Measurements from ENCODE around the gene TREM1.
"Not testable (repeated sequence)": the region's sequence is repeated elsewhere in the genome, so short reads cannot be mapped to it uniquely, and the experiment has no call there.

TREM1 gene

GRCh38 chr6:41297248-41297647, 10.8 kb upstream of the TREM1 start:
- not testable (repeated sequence) for DNase-seq (ENCODE audit: low read depth in 2 of 2)

- no peak for DNase-seq (ENCODE audit: low read depth in 2 of 2)
Measured at GRCh38 chr6:41294214-41294872, 7.9 kb upstream of the TREM1 start.

DNA sequence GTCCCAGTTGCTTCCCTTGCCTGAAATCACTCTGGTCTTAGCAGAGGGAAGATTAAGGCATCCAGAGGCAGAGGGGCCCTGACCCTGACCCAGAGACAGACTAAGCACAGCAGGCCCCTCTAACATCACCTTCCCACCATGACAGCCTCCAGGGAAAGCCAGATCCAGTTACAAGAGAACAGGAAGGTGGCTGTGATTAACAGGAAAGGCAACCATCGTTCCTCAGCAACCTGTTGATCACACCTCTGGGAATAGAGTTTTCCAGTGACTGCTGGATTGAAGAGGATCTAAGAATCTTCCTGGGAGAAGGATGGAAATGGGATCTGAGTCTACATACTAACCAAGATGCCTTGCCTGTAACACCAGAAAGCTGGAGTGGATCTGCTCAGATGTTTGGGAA, 5.2 kb upstream of the TREM1 start:
- DNase-seq (ENCODE audit: low read depth in 2 of 2) = no peak

GRCh38 chr6:41289815-41290214, 3.3 kb upstream of the TREM1 start:
- DNase-seq (ENCODE audit: low read depth in 2 of 2) = no peak

DNA sequence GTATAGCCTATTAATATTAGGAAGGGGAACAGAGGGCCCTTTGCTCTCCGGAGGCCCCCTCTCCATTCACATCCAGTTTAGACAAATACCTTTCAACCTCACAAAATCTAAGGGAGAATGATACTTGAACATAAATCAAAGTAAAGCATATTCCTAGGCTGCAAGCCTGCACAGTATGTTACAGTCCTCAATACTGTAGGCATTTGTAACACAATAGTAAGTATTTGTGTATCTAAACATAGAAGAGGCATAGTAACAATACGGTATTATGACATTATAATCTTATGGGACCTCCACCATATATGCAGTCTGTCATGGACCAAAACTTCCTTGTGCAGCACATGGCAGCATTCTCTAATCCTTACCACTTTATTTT, 2.3 kb upstream of the TREM1 start:
- no peak for DNase-seq (ENCODE audit: low read depth in 2 of 2)

DNA sequence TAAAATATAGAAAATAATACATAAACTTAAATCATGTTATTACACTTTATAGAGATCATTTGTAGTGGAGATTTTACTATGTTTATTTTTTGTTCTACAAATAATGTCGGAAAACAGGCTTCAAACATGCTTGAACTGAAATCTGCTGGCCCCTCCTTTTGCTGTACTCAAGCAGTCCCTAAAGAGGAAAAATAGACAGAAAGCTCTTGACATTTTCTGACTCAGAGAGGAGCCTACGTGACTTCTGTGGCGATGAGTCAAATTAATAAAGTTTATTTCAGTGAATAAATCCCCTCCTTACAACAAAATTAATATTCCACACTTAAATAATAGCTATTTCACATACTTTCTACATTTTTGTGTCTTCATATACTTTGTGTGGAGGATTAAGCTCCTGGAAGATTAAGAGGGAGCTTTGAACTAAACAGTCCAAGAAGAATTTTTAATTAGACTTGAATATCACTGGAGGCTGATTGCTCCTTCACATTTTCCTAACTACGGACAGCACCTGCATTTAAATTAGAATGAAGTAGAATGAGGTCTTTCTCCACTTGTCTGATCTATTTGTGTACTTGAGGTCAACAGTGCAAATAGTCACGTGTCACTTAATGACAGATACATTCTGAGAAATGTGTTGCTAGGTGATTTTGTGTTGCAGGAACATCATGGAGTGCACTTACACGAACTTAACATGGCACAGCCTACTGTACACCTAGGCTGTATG, 1.7 kb upstream of the TREM1 start:
- no peak for DNase-seq (ENCODE audit: low read depth in 2 of 2)

GRCh38 chr6:41284726-41285125, 1.8 kb downstream of the TREM1 start:
- DNase-seq (ENCODE audit: low read depth in 2 of 2) = no peak

- DNase-seq (ENCODE audit: low read depth in 2 of 2) = no peak
Measured at GRCh38 chr6:41283600-41283999, 2.9 kb downstream of the TREM1 start.

DNA sequence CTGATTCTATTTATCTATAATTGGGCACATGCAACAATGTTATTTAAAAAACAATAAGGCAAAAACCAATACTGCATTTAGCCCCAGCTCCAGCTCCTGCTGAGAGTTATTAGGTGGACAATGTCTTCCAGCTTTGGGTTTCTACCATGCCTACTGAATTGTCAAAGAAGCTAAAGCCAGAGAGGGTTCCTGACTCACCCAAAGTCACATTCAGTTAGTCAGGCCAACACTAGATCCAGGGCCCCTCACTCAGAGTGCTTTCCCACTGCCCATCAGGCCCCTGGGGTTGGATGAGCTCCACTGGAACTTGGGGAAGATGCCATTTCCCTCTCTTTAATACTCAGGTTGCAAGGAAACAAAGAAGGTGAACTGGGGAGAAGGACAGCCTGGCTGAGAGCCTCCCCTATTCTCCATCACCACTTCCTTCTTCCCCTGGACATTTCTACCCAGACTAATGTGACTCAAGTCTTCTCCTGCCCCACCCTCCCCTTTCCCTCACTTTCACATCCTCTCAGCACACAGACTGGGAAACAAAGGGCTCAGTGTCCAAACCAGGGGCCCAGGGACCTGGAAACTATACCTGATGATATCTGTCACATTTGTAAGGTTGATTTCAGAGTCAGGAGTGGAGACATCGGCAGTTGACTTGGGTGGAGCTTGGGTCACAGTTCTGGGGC, 6.0 kb downstream of the TREM1 start:
- DNase-seq (ENCODE audit: low read depth in 2 of 2) = no peak

DNA sequence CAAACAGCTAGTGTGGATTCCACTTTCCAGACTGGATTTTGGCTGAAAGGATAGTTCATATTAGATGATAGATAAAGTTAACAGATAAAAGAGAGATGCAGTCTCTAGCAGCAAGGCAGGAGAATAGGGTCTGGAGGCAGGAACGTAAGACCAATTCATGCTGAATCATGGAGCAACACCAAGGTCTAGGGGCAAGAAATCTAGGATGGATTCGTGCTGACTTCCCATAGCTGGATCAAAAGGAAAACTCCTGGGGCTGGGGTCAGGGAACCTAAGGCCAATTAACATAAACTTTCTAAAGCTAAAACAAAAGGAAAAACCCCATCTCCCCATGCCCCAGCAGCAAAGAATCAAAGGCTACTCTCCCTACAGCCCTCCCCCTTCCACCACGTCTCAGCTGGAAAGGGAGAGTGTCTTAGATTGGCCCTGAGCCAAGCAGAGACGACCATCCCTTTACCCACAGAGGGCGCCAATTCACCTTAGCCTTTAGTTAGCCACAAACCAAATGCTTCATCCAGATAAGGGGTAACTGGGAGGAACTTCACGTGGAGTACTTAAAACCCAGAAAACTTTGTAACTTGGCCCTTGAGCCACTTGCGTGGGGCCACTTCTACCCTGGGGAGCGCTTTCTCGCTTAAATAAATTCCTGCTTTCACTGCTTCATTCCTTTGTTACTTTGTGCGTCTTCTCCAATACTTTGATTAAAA, 7.6 kb downstream of the TREM1 start:
- peak; percentile 44 to 49 for DNase-seq (ENCODE audit: low read depth in 2 of 2)

GRCh38 chr6:41277605-41278004, 8.9 kb downstream of the TREM1 start:
- no peak for DNase-seq (ENCODE audit: low read depth in 2 of 2)

- DNase-seq (ENCODE audit: low read depth in 2 of 2) = no peak
Measured at GRCh38 chr6:41275489-41275888, 11.0 kb downstream of the TREM1 start.

- DNase-seq (ENCODE audit: low read depth in 2 of 2) = no peak
Measured at GRCh38 chr6:41274256-41274655, 12.2 kb downstream of the TREM1 start.

DNA sequence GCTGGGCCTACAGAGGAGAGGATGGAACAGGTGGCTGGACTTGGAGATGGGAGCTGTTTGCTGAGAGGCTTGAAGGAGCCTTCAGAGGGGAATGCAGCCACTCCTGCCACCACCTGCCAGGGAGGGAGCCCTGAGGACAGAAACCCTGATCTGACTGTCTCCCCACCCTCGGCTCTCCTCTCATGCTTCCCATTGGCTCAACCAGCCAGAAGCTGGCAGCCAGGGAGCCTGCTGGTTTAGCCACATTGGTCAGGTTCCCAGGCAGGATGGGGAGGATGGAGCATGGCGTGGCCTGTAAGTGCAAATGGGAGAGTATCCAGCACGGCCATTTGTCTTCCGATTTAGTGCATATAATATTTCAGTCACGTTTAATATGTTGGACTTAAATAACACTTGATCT, 12.8 kb downstream of the TREM1 start:
- DNase-seq (ENCODE audit: low read depth in 2 of 2) = no peak

- DNase-seq (ENCODE audit: low read depth in 2 of 2) = no peak
Measured at GRCh38 chr6:41272591-41273240, 13.8 kb downstream of the TREM1 start.

- DNase-seq (ENCODE audit: low read depth in 2 of 2) = no peak
Measured at GRCh38 chr6:41271901-41272395, 14.5 kb downstream of the TREM1 start.

DNA sequence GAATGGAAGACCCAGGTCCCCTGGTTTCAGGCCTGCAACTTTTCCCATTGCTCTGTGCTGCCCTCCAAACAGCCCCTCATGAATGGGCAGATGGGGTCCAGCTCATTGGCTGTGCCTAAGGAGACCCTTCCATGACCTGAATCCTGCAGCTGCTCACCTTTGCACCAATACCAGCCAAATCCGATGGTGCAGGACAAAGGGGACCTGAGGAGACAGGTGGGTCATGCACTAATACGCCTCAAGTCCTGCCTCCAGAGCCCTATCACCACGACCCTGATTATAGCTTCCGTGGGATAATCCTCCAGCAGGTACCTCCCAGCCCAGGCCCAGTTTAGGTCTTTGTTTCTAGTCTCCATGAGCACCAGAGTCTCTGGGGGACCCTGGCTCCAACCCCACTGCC, 16.8 kb downstream of the TREM1 start:
- no peak for DNase-seq (ENCODE audit: low read depth in 2 of 2)

- DNase-seq (ENCODE audit: low read depth in 2 of 2) = no peak
Measured at GRCh38 chr6:41269166-41269565, 17.3 kb downstream of the TREM1 start.

DNA sequence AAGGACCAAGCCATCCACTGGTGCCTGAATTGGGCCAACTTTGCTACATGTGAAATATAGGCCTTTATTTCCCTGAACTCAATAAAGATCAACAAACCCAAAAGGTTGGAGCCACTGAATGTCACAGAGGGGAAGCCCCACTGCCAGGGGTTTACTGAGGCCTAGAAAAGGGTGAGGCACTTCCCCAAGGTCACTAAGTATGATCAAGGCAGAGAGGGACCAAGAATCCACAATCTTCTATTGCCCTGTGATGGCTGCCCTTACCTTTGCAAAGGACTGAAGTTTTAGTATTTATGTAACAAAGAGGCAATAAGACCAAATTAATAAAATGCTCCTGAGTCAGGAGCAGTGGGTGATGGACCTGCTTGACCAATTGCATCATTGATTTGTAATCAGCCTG, 18.0 kb downstream of the TREM1 start:
- DNase-seq (ENCODE audit: low read depth in 2 of 2) = no peak

GRCh38 chr6:41266541-41266940, 19.9 kb downstream of the TREM1 start:
- no peak for DNase-seq (ENCODE audit: low read depth in 2 of 2)

DNA sequence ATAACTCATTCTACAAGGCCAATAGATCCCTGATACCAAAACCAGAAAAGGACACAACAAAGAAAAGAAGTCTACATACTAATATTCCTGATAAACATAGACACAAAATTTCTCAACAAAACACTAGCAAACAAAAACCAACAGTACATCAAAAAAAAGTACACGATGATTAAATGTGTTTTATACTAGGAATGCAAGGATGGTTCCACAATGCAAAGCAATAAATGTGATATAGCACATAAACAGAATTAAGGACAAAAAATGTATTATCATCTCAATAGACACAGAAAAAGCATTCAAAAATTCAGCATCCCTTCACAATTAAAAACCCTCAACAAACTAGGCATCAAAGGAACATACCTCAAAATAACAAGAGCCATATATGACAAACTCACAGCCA, 23.2 kb downstream of the TREM1 start:
- no peak for DNase-seq (ENCODE audit: low read depth in 2 of 2)

DNA sequence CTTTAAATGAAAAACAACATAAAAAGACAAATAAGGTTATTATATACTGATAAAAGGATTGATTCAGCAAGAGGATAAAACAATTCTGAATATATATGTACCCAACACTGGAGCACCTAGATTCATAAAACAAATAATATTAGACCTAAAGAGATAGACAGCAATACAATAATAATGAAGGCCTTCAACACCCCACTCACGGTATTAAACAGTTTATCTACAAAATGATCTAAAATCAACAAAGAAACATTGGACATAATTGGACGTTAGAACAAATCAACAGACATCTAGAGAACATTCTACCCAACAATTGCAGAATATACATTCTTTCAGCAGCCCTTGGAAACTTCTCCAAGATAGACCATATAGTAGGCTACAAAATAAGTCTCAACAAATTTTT, 24.1 kb downstream of the TREM1 start:
- DNase-seq (ENCODE audit: low read depth in 2 of 2) = no peak

Measured in stimulated activated CD8-positive, alpha-beta memory T cell treated with anti-CD3 and anti-CD28 coated beads, Interleukin-15, amount 100 ng/mL, for 48 hours (primary cell).